ENCODE results near the gene ANO9.
A peak's percentile ranks its signal among the peaks of the same experiment; 100 is the strongest.

ANO9 gene

DNA sequence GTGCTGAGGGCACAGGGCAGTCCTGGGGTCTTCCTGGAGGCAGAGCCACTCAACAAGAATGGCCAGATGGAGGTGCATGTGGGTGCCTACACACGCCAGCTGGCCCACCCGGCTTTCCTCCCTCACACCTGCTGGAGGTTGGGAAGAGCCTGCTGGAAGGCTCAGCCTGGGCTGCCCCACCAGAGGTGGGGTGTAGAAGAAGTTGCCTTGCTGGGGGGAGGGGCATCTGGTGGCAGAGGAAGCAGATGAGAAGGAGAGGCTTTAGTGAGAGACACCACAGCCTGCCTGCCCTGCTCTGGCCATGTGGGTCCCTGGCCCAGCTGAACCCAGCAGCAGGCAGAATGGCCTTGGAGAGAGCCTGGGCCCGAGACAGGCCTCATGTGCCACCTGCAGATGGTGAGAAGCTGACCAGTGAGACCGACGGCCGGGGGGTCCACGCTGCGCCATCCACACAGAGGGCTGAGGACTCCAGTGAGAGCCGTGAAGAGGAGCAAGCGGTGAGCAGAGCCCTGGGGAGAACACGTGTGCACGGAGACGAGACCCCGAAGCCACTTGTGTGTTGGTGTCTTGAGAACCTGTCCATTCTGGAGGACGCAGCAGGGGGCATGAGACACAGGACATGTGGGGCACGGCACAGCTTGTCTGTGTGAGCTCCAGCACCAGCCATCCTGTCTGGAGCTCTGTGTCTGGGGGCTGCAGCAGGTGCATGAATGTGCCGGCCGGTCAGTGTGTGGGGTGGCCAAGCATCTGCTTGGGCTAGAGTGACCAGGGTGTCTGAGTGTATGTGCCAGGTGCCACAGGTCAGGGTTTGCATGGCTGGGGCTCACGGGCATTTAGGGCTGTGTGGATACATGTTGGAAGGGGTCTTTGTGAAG, 69.9 kb downstream of the ANO9 start:
- H3K27ac Mint-ChIP-seq: no peak overlapping the region
- peaks cover 56% of the 10 kb centered on the region for H3K27me3 Mint-ChIP-seq
- no peaks in the 10 kb centered on the region for H3K36me3 Mint-ChIP-seq (ENCODE audit: low read depth)
- H3K4me3 Mint-ChIP-seq: no peak overlapping the region
- peaks cover 5% of the 10 kb centered on the region for H3K4me1 Mint-ChIP-seq (ENCODE audit: low read depth)
- no peaks in the 10 kb centered on the region for H3K9me3 Mint-ChIP-seq
- intact Hi-C loops (cut with micrococcal nuclease): no loop called here

DNA sequence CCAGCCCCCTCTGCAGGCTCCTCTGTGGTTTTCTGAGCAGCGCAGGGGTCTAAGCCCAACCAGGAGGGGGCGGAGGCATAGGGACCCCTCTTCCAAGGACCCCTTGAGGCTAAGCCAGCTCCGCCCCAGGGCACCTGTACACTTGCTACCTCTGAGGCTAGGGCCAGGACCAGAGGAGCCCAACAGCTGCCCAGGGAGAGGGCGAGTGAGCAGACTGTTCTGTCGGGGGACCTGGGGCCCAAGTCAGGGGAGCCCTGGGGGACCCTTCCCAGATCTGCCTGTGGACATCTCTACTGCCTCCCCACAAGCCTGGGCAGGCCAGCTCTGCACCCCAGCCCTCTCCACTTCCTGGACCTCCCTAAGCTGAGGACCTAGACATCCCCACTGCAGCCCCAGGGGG, 70.8 kb downstream of the ANO9 start:
- Mint-ChIP-seq H3K9me3 (no peaks in the 10 kb centered on the region), H3K36me3 (ENCODE audit: low read depth) (no peaks in the 10 kb centered on the region), H3K27ac (no peak overlapping the region), H3K27me3 (peaks cover 65% of the 10 kb centered on the region), H3K4me3 (no peak overlapping the region), H3K4me1 (ENCODE audit: low read depth) (peaks cover 5% of the 10 kb centered on the region)
- intact Hi-C loops (cut with micrococcal nuclease): no loop called here

DNA sequence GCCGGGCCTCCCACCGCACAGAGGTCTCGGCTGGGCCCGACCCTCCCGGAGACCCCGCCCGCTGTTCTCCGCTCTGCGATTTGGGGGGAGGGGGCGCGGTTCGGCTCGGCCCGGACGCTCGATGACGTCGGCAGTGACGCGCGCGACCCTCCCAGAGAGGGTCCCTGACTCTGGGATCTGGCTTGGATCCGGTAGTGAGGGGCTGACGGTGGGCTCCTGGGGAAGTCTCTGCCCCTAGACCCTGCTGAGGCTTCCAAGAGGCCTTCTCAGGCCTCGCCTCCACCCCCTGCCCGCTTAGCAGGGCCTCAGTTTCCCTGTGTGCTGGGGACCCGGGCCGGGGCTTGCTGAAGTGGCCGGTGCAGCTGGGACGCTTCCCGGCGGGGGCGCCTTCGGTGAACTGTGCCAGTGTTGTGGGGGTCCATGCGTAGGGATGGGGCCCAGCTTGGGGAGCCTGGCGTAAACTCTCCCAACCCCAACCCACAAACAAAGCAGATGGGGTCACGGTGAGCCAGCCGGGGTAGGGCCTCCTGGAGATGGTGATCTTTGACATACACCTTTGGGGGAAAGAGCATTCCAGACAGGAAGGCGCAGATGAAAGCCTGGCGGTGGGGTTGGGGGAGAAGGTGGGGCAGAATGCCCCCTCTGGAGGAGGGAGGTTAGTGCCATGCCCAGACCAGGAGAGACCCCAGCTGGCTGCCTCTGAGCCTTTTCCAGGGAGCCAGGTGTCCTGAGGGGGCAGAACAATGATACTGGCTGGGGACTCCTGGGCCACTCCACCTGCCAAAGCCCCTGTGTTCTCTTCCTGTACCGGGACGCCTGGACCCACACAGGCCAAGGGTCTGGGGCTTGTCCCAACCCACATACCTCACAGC, 71.5 kb downstream of the ANO9 start:
- Mint-ChIP-seq H3K9me3 (no peaks in the 10 kb centered on the region), H3K27me3 (peaks cover 69% of the 10 kb centered on the region), H3K4me3 (no peak overlapping the region), H3K27ac (no peak overlapping the region), H3K36me3 (ENCODE audit: low read depth) (no peaks in the 10 kb centered on the region), H3K4me1 (ENCODE audit: low read depth) (peaks cover 5% of the 10 kb centered on the region)
- intact Hi-C loops (cut with micrococcal nuclease): no loop called here

DNA sequence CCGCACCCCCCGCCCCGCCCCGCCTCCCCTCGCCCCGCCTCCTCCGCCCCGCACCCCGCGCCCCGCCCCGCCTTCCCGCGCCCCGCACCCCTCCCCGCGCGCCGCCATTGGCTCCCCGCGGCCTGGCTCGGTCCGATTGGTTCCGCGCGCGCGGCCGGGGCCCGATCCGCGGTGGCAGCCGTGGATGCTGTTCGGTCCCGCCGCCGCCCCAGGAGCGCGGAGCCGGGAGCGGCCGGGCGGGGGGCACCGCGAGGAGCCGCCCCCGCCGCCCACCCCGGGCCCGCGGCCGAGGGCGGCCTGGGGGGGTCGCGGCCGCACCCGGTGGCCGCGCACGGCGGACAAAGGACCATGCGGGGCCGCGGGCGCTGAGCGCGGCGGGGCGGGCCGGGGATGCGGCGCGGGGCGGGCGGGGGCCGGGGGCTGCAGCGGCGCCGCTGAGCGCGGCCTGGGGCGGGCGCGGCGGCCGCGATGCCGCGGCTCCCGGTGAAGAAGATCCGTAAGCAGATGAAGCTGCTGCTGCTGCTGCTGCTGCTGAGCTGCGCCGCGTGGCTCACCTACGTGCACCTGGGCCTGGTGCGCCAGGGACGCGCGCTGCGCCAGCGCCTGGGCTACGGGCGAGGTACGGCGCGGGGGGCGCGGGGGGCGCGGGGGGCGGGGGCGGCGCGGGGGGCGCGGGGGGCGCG, 72.3 kb downstream of the ANO9 start, which contains the start of gene B4GALNT4:
Gene B4GALNT4, plus strand, starts transcription at position 164 of the 683 bp plus-strand sequence. Its CDS starts 305 bp downstream, at position 469.
- peaks cover 5% of the 10 kb centered on the region for H3K4me1 Mint-ChIP-seq (ENCODE audit: low read depth)
- intact Hi-C loops (cut with micrococcal nuclease): no loop called here
- H3K9me3 Mint-ChIP-seq: no peaks in the 10 kb centered on the region
- H3K27me3 Mint-ChIP-seq: peaks cover 73% of the 10 kb centered on the region
- H3K36me3 Mint-ChIP-seq (ENCODE audit: low read depth): no peaks in the 10 kb centered on the region
- H3K27ac Mint-ChIP-seq: no peak within 1 kb of the TSS
- peak within 1 kb of the TSS; percentile 18 for H3K4me3 Mint-ChIP-seq

DNA sequence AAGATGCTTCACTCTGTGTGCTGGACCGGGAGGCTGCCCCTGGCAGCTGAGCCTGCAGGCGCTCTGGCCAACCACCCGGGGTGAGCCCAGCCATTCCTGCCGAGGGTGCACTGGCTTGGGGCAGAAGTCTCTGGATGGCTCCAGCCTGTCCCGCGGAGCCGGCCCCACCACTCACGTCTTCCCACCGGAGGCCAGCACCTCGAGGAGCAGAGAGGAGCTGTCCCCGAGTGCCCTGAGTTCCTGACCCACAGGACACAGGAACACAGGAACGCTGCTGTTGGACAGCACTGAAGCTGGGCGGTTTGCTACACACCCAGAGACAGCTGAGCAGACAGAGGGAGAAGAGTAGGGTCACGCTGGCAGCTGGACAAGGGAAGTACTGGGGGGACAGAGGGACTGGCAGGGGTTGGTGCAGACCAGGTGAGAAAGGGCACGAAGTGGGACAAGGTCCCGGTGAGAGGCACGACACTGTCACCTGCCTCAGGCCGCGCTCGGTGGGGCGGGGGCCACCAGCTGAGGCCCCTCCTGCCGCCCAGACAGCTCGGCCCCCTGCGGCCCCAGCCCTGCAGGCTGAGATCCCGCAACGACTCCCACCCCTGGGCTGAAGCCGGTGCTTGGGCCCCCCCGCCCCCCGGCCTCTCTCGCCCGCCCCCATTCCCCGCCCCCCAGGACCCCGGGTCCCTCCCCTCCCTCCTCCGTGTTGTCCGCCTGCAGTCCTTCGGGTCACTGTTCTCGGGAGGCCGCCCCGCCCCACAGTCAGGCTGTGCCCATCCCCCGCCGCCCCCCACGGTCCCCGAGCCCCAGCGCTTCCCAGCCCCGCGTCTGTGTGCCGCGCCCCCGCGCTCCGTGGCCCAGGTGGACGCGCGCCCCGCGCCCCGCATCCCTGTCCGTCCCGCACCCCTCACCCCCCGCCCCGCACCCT, 73.1 kb downstream of the ANO9 start:
- intact Hi-C loops (cut with micrococcal nuclease): no loop called here
- Mint-ChIP-seq H3K36me3 (ENCODE audit: low read depth) (no peaks in the 10 kb centered on the region), H3K9me3 (no peaks in the 10 kb centered on the region), H3K27ac (no peak overlapping the region), H3K27me3 (peaks cover 68% of the 10 kb centered on the region), H3K4me1 (ENCODE audit: low read depth) (peaks cover 5% of the 10 kb centered on the region), H3K4me3 (peak overlapping the region; percentile 18)

DNA sequence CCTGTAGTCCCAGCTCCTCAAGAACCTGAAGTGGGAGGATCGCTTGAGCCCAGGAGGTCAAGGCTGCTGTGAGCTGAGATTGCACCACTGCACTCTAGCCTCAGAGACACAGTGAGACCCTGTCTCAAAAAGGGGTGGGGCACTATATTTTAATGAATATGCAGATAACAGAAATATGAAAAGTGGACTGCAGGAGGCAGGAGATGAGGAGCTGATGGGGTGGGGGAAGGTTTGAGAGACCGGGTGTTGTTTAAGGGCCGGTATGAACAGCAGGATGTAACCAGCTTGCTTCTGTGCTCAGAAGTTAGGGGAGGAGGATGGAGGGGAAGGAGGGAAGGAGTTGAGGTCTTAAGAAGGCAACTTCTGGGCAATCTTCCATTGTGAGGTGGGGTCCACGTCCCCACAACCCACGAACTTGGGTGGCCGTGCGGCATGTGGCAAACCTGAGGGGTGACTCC, 73.8 kb downstream of the ANO9 start:
- H3K9me3 Mint-ChIP-seq: no peaks in the 10 kb centered on the region
- intact Hi-C loops (cut with micrococcal nuclease): no loop called here
- no peak overlapping the region for H3K4me3 Mint-ChIP-seq
- no peaks in the 10 kb centered on the region for H3K36me3 Mint-ChIP-seq (ENCODE audit: low read depth)
- peaks cover 64% of the 10 kb centered on the region for H3K27me3 Mint-ChIP-seq
- no peak overlapping the region for H3K27ac Mint-ChIP-seq
- H3K4me1 Mint-ChIP-seq (ENCODE audit: low read depth): peaks cover 5% of the 10 kb centered on the region

All from dendritic cell treated with granulocyte-macrophage colony-stimulating factor and Interleukin-4, amounts not matched to agents 40 ng/mL and 50 ng/mL, for 4 days (primary cell).